Measurements from ENCODE around the gene MYEF2. TPM values are rescaled to one million over a fixed set of nuclear protein-coding genes. Genes with fewer than 3 reads are reported as not detected.

MYEF2 gene
- total RNA-seq, 2 donors from 2014 or later, result 21.7 to 24.6 TPM

DNA sequence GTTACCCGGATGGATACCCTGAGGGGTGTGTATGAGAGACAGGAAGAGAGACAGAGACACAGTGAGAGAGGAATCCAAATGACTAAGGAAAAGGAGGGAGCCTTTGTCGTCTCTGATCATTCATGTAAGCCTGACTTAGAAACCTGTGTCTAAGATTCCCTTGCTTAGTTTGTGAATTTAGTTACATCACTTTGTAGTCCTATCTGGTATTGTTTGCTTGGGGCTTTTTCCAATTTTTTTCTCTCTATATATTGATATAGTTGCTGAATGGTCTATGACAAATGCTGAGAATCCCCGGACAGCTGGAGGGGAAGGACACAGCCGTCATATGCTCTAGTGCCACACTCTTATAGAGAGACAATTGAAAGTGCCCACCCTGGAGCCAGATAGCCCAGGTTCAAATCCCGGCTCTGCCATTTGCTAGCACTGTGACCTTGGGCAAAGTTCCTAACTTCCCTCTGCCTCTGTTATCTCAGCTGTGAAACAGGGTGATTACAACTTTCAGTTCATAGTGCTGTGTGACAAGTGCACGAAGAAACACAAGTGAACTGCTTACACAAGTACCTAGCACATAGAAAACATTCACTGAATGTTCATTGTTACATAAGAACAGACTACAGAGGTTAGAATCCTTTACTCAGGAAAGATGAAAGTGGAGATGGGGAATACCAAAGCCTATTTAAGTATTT lies 51.3 kb downstream of the MYEF2 start:
- peaks cover 19% of the 10 kb centered on the region for H3K27me3 Mint-ChIP-seq
- H3K27ac Mint-ChIP-seq, result no peak overlapping the region
- ATAC-seq (no peak), DNase-seq (no peak)
- no peak overlapping the region for H3K4me3 Mint-ChIP-seq
- H3K9me3 ChIP-seq (ENCODE audit: control insufficient read depth, low read length, poor library complexity, severe bottlenecking), result no peaks in the 10 kb centered on the region
- peaks cover 3% of the 10 kb centered on the region for H3K36me3 Mint-ChIP-seq (ENCODE audit: low read depth)
- H3K4me1 Mint-ChIP-seq, result no peaks in the 10 kb centered on the region

GRCh38 chr15:48121849-48122248 lies 56.2 kb downstream of the MYEF2 start:
- ATAC-seq (no peak), DNase-seq (no peak)
- peaks cover 3% of the 10 kb centered on the region for H3K36me3 Mint-ChIP-seq (ENCODE audit: low read depth)
- H3K9me3 ChIP-seq (ENCODE audit: control insufficient read depth, low read length, poor library complexity, severe bottlenecking), result no peaks in the 10 kb centered on the region
- no peak overlapping the region for H3K4me3 Mint-ChIP-seq
- no peaks in the 10 kb centered on the region for H3K4me1 Mint-ChIP-seq
- no peak overlapping the region for H3K27ac Mint-ChIP-seq
- H3K27me3 Mint-ChIP-seq, result peaks cover 24% of the 10 kb centered on the region

DNA sequence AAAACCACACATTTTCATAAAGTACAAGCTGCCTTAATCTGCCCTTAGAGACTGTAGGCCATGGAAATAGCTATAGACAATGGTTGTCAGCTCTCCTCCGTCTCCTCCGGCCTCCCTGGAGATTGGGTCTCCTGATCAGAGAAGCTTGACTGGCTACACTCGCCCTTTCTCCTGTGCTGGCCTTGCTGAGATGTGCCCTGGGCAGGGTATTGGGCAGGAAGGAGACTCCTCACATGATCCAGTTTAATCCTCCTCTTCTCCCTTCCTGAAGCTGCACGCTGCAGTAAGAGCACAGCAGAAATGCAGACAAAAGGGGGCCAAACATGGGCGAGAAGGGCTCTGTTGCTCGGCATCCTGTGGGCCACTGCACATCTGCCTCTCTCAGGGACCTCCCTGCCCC lies 57.4 kb downstream of the MYEF2 start, which contains the start of gene SLC24A5:
SLC24A5 (plus strand) TSS at position 246 of the 400 bp plus-strand sequence; CDS start at position 301, 55 bp downstream.
- ATAC-seq, result no peak
- peak within 1 kb of the TSS; percentile 8 for H3K27ac Mint-ChIP-seq

DNA sequence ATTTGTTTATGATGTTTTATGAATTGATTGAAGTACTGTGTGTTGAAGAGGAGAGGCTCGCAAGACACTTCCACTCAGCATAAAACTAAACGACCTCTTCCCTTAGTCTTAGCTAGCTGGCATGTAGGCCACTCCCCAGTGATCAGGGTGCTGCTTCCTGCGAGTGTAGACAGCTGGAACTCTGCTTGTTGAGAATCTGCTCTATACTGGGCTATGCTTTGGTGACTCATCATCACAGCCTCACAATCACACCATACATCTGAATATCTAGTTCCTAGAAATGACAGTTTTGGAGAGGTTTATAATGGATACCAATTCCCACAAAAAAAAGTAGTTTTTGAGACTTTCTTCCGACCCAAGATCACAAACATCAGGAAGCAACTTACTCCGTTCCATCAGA lies 58.8 kb downstream of the MYEF2 start:
- Mint-ChIP-seq H3K27me3 (peaks cover 14% of the 10 kb centered on the region), H3K4me3 (no peak overlapping the region), H3K4me1 (no peaks in the 10 kb centered on the region), H3K27ac (no peak overlapping the region), H3K36me3 (ENCODE audit: low read depth) (no peaks in the 10 kb centered on the region)
- ATAC-seq, result no peak
- DNase-seq, result no peak
- no peaks in the 10 kb centered on the region for H3K9me3 ChIP-seq (ENCODE audit: control insufficient read depth, low read length, poor library complexity, severe bottlenecking)

More for the DNA sequence above, 57.4 kb downstream of the MYEF2 start, which contains the start of gene SLC24A5:
- no peak within 1 kb of the TSS for H3K4me3 Mint-ChIP-seq
- H3K9me3 ChIP-seq (ENCODE audit: control insufficient read depth, low read length, poor library complexity, severe bottlenecking), result no peaks in the 10 kb centered on the region
- H3K36me3 Mint-ChIP-seq (ENCODE audit: low read depth), result no peaks in the 10 kb centered on the region
- H3K4me1 Mint-ChIP-seq, result no peaks in the 10 kb centered on the region
- H3K27me3 Mint-ChIP-seq, result peaks cover 14% of the 10 kb centered on the region
- no peak for DNase-seq

DNA sequence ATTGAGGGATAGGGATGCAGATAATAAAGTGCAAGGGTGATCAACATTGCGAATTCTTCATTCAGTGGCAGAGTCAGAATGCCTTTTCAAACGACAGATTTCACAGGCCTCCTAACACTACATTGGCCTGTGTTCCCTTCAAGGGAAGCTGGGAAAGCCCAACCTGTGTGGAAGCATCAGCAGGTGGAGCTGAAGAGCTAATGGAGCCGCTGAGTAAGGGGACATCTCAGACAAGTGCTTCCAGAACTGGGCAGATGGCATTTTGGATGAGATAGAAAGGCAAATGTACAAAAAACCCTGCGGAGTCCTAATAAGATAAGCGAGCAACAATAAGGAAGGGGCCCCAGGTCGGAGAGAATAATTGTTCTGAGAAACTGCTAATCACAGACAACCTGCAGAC lies 65.9 kb downstream of the MYEF2 start:
- H3K27ac Mint-ChIP-seq, result no peak overlapping the region
- ATAC-seq (no peak), DNase-seq (no peak)
- H3K4me1 Mint-ChIP-seq, result no peaks in the 10 kb centered on the region
- no peaks in the 10 kb centered on the region for H3K9me3 ChIP-seq (ENCODE audit: control insufficient read depth, low read length, poor library complexity, severe bottlenecking)
- H3K4me3 Mint-ChIP-seq, result no peak overlapping the region
- no peaks in the 10 kb centered on the region for H3K36me3 Mint-ChIP-seq (ENCODE audit: low read depth)
- H3K27me3 Mint-ChIP-seq, result peaks cover 53% of the 10 kb centered on the region

DNA sequence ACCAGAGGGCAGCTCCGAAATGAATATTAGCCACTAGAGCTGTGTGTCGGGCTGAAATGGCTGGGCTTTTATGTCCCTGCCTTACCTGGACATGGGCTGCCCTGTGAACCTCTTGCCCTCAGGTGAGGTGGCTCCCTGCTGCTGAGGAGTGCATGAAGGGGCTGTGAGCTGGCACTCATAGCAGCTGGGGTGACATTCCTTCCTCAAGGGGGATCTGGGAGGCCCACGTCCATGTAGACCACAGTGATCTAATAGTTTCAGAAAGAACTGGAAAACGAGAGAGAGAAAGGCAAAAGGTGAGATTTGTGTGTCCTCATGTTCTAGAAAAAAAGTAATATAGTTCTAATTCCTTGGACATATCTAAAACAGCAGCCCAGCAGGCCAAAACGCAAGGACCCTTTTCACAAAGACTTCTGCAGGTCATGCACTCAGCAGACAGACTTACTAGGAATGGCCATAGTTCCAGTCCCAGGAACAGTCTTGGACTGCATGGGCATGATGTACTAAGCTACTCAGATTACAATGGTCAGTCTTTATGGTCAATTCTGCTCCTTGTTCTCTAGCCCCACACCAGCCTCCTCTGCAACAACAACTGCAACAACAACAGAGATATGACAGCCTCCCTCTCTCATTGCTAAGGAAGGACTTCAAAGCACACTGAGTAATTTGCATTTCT lies 68.1 kb downstream of the MYEF2 start:
- Mint-ChIP-seq H3K36me3 (ENCODE audit: low read depth) (no peaks in the 10 kb centered on the region), H3K4me1 (no peaks in the 10 kb centered on the region), H3K27ac (no peak overlapping the region), H3K27me3 (peaks cover 74% of the 10 kb centered on the region), H3K4me3 (no peak overlapping the region)
- DNase-seq (no peak), ATAC-seq (no peak)
- no peaks in the 10 kb centered on the region for H3K9me3 ChIP-seq (ENCODE audit: control insufficient read depth, low read length, poor library complexity, severe bottlenecking)

DNA sequence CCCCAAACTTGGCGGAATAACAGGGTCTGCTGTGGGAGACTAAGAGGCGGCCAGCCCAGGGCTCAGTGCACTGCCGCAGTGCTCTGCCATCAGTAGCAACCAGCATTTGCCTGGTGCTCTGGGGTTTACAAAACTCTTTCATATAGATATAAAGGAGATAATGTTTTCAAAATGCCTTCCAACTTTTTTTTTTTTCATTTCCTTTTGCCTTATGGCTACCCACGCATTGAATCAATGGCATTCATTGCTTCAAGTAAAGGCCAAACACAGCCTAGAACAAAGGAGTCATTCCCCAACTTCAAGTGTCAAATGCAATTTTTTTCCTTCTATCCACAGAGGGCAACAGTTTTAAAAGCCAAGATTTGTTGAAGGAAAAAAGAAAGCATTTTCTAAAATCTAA lies 68.9 kb downstream of the MYEF2 start:
- Mint-ChIP-seq H3K36me3 (ENCODE audit: low read depth) (no peaks in the 10 kb centered on the region), H3K27me3 (peaks cover 74% of the 10 kb centered on the region), H3K4me1 (no peaks in the 10 kb centered on the region), H3K4me3 (no peak overlapping the region), H3K27ac (no peak overlapping the region)
- ATAC-seq (no peak), DNase-seq (no peak)
- no peaks in the 10 kb centered on the region for H3K9me3 ChIP-seq (ENCODE audit: control insufficient read depth, low read length, poor library complexity, severe bottlenecking)

DNA sequence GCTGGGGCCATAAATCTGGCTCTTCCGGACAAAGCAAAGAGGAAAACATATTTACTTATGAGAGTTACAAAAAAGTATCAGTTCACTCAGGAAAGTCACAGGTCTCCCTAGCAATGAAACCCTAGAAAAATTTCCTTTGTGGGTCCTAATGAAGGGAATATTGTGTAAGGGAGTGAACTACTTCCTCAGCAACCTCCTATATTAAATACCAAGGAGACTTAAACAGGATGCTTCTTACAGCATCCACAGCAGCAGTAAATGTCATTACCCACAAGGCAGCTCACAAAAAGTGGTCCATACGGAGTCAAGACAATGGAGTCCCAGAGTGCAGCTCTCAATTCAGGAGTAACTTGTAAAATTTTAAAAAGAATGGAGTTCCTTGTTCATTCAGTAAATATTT lies 72.2 kb downstream of the MYEF2 start:
- H3K36me3 Mint-ChIP-seq (ENCODE audit: low read depth), result no peaks in the 10 kb centered on the region

GRCh38 chr15:48103647-48104046 lies 74.4 kb downstream of the MYEF2 start:
- ATAC-seq (no peak), DNase-seq (no peak)
- Mint-ChIP-seq H3K27ac (no peak overlapping the region), H3K4me1 (no peaks in the 10 kb centered on the region), H3K4me3 (no peak overlapping the region), H3K36me3 (ENCODE audit: low read depth) (no peaks in the 10 kb centered on the region), H3K27me3 (peaks cover 59% of the 10 kb centered on the region)
- no peaks in the 10 kb centered on the region for H3K9me3 ChIP-seq (ENCODE audit: control insufficient read depth, low read length, poor library complexity, severe bottlenecking)

More for the DNA sequence above, 72.2 kb downstream of the MYEF2 start:
- Mint-ChIP-seq H3K4me1 (no peaks in the 10 kb centered on the region), H3K4me3 (no peak overlapping the region), H3K27ac (no peak overlapping the region), H3K27me3 (peaks cover 65% of the 10 kb centered on the region)
- DNase-seq (no peak), ATAC-seq (no peak)
- H3K9me3 ChIP-seq (ENCODE audit: control insufficient read depth, low read length, poor library complexity, severe bottlenecking), result no peaks in the 10 kb centered on the region

- ATAC-seq (no peak), DNase-seq (no peak)
- H3K36me3 Mint-ChIP-seq (ENCODE audit: low read depth), result no peaks in the 10 kb centered on the region
- H3K4me1 Mint-ChIP-seq, result no peaks in the 10 kb centered on the region
- H3K27ac Mint-ChIP-seq, result no peak overlapping the region
- no peaks in the 10 kb centered on the region for H3K9me3 ChIP-seq (ENCODE audit: control insufficient read depth, low read length, poor library complexity, severe bottlenecking)
- H3K27me3 Mint-ChIP-seq, result peaks cover 53% of the 10 kb centered on the region
- H3K4me3 Mint-ChIP-seq, result no peak overlapping the region
Observed at GRCh38 chr15:48102167-48102566, 75.9 kb downstream of the MYEF2 start.

DNA sequence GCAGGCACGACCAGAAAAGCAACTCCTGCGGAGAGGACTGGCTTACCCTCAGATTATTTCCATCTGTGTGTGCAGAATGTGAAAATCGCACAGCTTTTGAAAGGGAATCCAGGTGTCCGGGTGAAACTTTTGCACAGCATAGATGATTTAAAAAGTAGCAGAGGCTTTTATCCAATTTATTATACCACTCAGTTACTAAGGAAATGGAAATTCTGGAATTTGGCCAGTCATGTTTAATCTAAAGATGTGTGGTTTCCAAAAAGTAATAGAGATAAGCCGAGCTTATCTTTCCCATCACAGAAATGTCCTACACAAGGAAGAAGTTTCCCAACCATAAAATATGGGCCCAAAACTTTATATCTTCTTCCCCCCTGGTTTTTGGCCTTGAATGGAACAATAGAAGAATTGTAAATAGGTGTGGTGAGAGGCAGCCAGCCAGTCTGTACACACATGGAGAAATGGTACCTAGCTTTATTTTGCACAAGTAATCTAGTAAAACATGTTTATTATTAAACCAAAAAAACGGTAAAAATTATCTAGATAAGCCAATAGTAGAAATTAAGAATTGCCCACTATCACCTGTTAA lies 76.6 kb downstream of the MYEF2 start:
- no peaks in the 10 kb centered on the region for H3K4me1 Mint-ChIP-seq
- no peak for DNase-seq
- ATAC-seq, result no peak

GRCh38 chr15:48097264-48097663 lies 80.8 kb downstream of the MYEF2 start:
- no peak for DNase-seq
- Mint-ChIP-seq H3K4me3 (no peak overlapping the region), H3K27ac (no peak overlapping the region), H3K4me1 (no peaks in the 10 kb centered on the region), H3K36me3 (ENCODE audit: low read depth) (no peaks in the 10 kb centered on the region), H3K27me3 (peaks cover 39% of the 10 kb centered on the region)
- no peaks in the 10 kb centered on the region for H3K9me3 ChIP-seq (ENCODE audit: control insufficient read depth, low read length, poor library complexity, severe bottlenecking)
- no peak for ATAC-seq

More for the DNA sequence above, 76.6 kb downstream of the MYEF2 start:
- H3K27ac Mint-ChIP-seq, result no peak overlapping the region
- no peaks in the 10 kb centered on the region for H3K36me3 Mint-ChIP-seq (ENCODE audit: low read depth)
- peaks cover 53% of the 10 kb centered on the region for H3K27me3 Mint-ChIP-seq
- no peaks in the 10 kb centered on the region for H3K9me3 ChIP-seq (ENCODE audit: control insufficient read depth, low read length, poor library complexity, severe bottlenecking)
- no peak overlapping the region for H3K4me3 Mint-ChIP-seq

DNA sequence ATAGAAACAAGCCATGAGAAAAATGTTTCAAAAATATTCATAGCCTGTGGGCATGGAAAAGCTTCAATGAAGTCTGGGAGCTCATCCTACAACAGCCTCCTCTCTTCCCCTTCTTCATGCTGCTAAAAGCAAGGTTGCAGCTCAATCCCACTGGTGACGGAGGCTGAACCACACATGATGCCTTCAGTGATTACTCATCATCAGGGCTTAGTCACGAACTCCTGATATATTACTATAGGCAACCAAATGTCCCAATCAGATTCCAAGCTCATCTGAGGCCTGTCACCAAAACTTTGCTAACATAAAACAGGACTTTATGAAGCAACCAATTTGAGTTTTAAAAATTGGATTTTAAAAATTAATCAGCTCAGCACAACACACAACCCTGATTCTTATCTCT lies 81.3 kb downstream of the MYEF2 start:
- H3K9me3 ChIP-seq (ENCODE audit: control insufficient read depth, low read length, poor library complexity, severe bottlenecking), result no peaks in the 10 kb centered on the region
- Mint-ChIP-seq H3K4me1 (no peaks in the 10 kb centered on the region), H3K4me3 (no peak overlapping the region), H3K27me3 (peaks cover 39% of the 10 kb centered on the region), H3K36me3 (ENCODE audit: low read depth) (no peaks in the 10 kb centered on the region), H3K27ac (no peak overlapping the region)
- ATAC-seq (no peak), DNase-seq (no peak)

Measured in T-helper 17 cell (primary cell).